ENCODE measurements around the gene LILRB4. TPM values are rescaled to one million over a fixed set of nuclear protein-coding genes. Genes with fewer than 3 reads are reported as not detected.

The LILRB4 gene
- total RNA-seq, 1 experiment from 2014 or later, result not detected

DNA sequence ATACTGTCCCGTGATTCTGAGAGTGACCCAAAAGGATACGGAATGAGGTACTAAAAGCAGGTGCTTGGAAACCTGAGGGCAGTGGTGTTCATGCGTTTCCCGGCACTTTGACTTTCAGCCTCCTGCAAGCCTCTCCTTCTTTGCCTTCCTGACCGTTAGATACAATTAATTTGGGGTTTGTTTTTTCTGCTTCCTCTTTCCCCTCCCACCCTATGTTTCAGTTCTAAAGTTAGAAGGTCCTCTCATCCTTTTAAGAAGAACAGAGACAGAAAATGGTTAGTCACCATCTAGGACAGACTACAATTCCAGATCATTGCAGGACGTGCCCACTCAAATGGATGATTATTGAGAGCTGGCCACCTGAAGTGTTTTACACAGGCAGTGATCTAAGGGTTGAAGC is 1.8 kb upstream of the LILRB4 start:
- no peak overlapping the region for H3K4me2 ChIP-seq (ENCODE audit: low read length)
- no peak for TF ChIP-seq ZNF274 (IDR thresholded peaks at IDR 0.05; ENCODE audit: low read depth, low read length)
- TF ChIP-seq, protein P1, sequence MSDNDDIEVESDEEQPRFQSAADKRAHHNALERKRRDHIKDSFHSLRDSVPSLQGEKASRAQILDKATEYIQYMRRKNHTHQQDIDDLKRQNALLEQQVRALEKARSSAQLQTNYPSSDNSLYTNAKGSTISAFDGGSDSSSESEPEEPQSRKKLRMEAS (IDR thresholded peaks at IDR 0.05), result no peak
- TF ChIP-seq YY1 (IDR thresholded peaks at IDR 0.05; ENCODE audit: extremely low read depth, insufficient replicate concordance, low read depth, low read length), result no peak
- TF ChIP-seq ZFX (IDR thresholded peaks at IDR 0.05), result no peak
- TF ChIP-seq ELF1 (IDR thresholded peaks at IDR 0.05; ENCODE audit: borderline replicate concordance, low read depth), result no peak
- TF ChIP-seq, protein P2, sequence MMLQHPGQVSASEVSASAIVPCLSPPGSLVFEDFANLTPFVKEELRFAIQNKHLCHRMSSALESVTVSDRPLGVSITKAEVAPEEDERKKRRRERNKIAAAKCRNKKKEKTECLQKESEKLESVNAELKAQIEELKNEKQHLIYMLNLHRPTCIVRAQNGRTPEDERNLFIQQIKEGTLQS (IDR thresholded peaks at IDR 0.05), result no peak
- TF ChIP-seq FOSL1 (IDR thresholded peaks at IDR 0.05; ENCODE audit: low read depth), result no peak
- no peak for TF ChIP-seq POLR2A (IDR thresholded peaks at IDR 0.05; ENCODE audit: borderline replicate concordance, extremely low read depth, insufficient read depth, insufficient read length)
- TF ChIP-seq EZH2 (IDR thresholded peaks at IDR 0.05), result no peak
- TF ChIP-seq, protein P3, sequence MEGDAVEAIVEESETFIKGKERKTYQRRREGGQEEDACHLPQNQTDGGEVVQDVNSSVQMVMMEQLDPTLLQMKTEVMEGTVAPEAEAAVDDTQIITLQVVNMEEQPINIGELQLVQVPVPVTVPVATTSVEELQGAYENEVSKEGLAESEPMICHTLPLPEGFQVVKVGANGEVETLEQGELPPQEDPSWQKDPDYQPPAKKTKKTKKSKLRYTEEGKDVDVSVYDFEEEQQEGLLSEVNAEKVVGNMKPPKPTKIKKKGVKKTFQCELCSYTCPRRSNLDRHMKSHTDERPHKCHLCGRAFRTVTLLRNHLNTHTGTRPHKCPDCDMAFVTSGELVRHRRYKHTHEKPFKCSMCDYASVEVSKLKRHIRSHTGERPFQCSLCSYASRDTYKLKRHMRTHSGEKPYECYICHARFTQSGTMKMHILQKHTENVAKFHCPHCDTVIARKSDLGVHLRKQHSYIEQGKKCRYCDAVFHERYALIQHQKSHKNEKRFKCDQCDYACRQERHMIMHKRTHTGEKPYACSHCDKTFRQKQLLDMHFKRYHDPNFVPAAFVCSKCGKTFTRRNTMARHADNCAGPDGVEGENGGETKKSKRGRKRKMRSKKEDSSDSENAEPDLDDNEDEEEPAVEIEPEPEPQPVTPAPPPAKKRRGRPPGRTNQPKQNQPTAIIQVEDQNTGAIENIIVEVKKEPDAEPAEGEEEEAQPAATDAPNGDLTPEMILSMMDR (IDR thresholded peaks at IDR 0.05 in 2 of 3, conservative IDR thresholded peaks at IDR 0.05 in 1 of 3; ENCODE audit: borderline replicate concordance in 1 of 3, insufficient read depth in 1 of 3, low read depth in 2 of 3, low read length in 2 of 3), result no peak
- TF ChIP-seq, protein P4, sequence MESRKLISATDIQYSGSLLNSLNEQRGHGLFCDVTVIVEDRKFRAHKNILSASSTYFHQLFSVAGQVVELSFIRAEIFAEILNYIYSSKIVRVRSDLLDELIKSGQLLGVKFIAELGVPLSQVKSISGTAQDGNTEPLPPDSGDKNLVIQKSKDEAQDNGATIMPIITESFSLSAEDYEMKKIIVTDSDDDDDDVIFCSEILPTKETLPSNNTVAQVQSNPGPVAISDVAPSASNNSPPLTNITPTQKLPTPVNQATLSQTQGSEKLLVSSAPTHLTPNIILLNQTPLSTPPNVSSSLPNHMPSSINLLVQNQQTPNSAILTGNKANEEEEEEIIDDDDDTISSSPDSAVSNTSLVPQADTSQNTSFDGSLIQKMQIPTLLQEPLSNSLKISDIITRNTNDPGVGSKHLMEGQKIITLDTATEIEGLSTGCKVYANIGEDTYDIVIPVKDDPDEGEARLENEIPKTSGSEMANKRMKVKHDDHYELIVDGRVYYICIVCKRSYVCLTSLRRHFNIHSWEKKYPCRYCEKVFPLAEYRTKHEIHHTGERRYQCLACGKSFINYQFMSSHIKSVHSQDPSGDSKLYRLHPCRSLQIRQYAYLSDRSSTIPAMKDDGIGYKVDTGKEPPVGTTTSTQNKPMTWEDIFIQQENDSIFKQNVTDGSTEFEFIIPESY (IDR thresholded peaks at IDR 0.05; ENCODE audit: extremely low read depth, insufficient replicate concordance, low read length), result no peak
- no peak for TF ChIP-seq EGR1 (IDR thresholded peaks at IDR 0.05; ENCODE audit: low read depth)
- TF ChIP-seq RAD21 (IDR thresholded peaks at IDR 0.05; ENCODE audit: low read depth), result no peak
- no peak for TF ChIP-seq JUND (IDR thresholded peaks at IDR 0.05)
- TF ChIP-seq, protein P5, sequence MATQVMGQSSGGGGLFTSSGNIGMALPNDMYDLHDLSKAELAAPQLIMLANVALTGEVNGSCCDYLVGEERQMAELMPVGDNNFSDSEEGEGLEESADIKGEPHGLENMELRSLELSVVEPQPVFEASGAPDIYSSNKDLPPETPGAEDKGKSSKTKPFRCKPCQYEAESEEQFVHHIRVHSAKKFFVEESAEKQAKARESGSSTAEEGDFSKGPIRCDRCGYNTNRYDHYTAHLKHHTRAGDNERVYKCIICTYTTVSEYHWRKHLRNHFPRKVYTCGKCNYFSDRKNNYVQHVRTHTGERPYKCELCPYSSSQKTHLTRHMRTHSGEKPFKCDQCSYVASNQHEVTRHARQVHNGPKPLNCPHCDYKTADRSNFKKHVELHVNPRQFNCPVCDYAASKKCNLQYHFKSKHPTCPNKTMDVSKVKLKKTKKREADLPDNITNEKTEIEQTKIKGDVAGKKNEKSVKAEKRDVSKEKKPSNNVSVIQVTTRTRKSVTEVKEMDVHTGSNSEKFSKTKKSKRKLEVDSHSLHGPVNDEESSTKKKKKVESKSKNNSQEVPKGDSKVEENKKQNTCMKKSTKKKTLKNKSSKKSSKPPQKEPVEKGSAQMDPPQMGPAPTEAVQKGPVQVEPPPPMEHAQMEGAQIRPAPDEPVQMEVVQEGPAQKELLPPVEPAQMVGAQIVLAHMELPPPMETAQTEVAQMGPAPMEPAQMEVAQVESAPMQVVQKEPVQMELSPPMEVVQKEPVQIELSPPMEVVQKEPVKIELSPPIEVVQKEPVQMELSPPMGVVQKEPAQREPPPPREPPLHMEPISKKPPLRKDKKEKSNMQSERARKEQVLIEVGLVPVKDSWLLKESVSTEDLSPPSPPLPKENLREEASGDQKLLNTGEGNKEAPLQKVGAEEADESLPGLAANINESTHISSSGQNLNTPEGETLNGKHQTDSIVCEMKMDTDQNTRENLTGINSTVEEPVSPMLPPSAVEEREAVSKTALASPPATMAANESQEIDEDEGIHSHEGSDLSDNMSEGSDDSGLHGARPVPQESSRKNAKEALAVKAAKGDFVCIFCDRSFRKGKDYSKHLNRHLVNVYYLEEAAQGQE (IDR thresholded peaks at IDR 0.05; ENCODE audit: low read depth), result no peak
- TF ChIP-seq SIN3A (IDR thresholded peaks at IDR 0.05; ENCODE audit: low read depth), result no peak
- no peak for TF ChIP-seq CBX3 (IDR thresholded peaks at IDR 0.05; ENCODE audit: low read depth)
- H3K27me3 ChIP-seq (ENCODE audit: insufficient read depth, low read length), result peaks cover 6% of the 10 kb centered on the region; the same call in 1 of the 2 replicates
- H3K79me2 ChIP-seq (ENCODE audit: insufficient read depth, low read length), result no peaks in the 10 kb centered on the region
- ChIA-PET RAD21 (ENCODE audit: low non-redundant PET in 1 of 2, low total read pairs in 2 of 2, uncharacterized antibody in 2 of 2, unreplicated experiment in 2 of 2) (no interaction called here), CTCF (interaction anchor here (3.5 kb wide), 1 partner anchor 13 kb away, joined by 12 read pairs; no protein-coding TSS in a partner anchor), POLR2A (no interaction called here)
- no peaks in the 10 kb centered on the region for H3K9me2 ChIP-seq (ENCODE audit: insufficient read depth)
- H3K9me3 ChIP-seq (ENCODE audit: control insufficient read depth in 1 of 2, insufficient read depth in 1 of 2, low read depth in 1 of 2, low read length in 2 of 2), result no peaks in the 10 kb centered on the region
- H3K9ac ChIP-seq (ENCODE audit: low read length), result no peak overlapping the region
- H4K20me1 ChIP-seq (ENCODE audit: insufficient read depth), result no peaks in the 10 kb centered on the region
- intact Hi-C loops (cut with micrococcal nuclease), result no loop called here
- H2AFZ ChIP-seq (ENCODE audit: low read depth, low read length, poor library complexity, severe bottlenecking), result no peak overlapping the region
- no peak overlapping the region for H3K27ac ChIP-seq (ENCODE audit: low read depth, low read length)
- no peak overlapping the region for H3K4me3 ChIP-seq (replicated peaks in 1 of 2; ENCODE audit: low read depth in 1 of 2, low read length in 2 of 2)
- no peaks in the 10 kb centered on the region for H3K36me3 ChIP-seq (ENCODE audit: control insufficient read depth in 1 of 2, insufficient read depth in 2 of 2, low read length in 2 of 2)
- BruUV-seq (replicated peaks), result no TSS peak
- H3K4me1 ChIP-seq (ENCODE audit: control insufficient read depth in 1 of 2, insufficient read depth in 2 of 2, low read length in 2 of 2), result no peaks in the 10 kb centered on the region
- DNase-seq (ENCODE audit: low read depth, low spot score) (no peak), ATAC-seq (no peak)

Measured in HCT116 (cell line).